GM18507 (cell line): ENCODE data around the gene CREB3L2.
"Not testable (repeated sequence)": the region's sequence is repeated elsewhere in the genome, so short reads cannot be mapped to it uniquely, and the experiment has no call there.

Experiments
- DNase-seq: peaks from one replicate; pipeline ENCODE4 v3.0.0; 2011; ENCODE audit warnings: low read depth; ENCODE audit not compliant: insufficient read length; ENCODE audit errors: extremely low spot score
- FAIRE-seq: peaks from 2 replicates; lab custom pipeline; 2011; peaks lifted over from hg19 to GRCh38; lab: Jason Lieb, UNC

CREB3L2 gene

DNA sequence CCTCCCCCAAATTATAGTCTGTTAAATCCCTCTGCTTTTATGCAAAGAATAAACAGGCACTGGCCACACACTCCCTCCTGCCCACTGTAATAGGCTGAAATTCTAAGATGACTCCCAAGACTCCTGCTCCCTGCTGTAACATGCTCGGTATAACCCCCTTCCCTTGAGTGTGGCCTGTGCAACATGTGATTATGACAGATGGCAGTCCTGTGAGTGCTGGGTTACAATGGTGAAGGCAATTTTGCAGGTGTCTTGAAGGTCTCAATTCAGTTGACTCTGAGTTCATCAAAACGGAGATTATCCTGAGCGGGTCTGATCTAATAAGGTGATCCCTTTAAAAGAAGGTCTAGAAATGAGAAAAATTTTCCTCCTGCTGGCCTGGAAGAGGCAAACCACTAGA, 55.9 kb downstream of the CREB3L2 start:
- DNase-seq (no peak), FAIRE-seq (no peak)

DNA sequence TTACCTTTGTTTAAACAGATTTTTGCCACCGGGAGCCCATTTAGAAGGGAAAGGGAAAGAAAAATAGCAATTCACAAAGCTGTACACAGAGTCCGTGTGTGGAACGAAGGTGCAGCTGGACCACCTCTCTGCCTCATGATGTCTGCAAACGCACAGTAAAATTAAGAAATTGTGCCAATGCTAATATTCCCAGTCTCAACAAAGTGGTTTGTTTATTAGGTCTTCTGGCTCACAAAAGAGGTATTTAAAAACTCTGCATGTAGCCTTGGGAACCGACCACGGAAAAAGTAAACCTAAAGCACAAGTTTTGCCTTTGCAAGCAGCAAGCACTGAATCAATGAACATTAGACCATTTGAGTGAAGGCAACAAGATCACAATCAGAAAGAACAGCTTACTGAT, 57.7 kb downstream of the CREB3L2 start:
- no peak for DNase-seq
- no peak for FAIRE-seq

DNA sequence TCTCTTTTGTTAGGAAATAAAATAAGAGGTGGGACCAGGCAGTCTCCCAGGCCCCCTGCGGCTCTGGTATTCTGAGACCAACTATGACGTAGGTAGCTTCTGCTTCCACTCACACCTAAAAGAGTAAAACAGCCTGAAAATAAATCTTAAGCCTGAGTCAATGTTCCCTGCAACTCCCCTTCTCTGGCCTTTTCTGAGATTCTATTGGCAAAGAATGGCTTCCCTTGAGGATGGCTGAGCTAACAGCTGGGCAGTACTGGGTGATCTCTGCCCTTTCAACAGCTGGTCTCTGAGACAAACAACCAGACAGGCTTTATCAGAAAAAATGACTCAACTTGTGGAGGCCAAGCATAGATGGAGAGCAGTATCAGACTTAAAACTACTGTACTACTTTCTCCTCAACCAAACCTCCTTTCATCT, 58.7 kb downstream of the CREB3L2 start:
- FAIRE-seq (no peak), DNase-seq (no peak)

- FAIRE-seq, result no peak
Measured at GRCh38 chr7:137942484-137943115, 59.3 kb downstream of the CREB3L2 start.

GRCh38 chr7:137940656-137941518, 61.0 kb downstream of the CREB3L2 start:
- FAIRE-seq (no peak), DNase-seq (no peak)

More at GRCh38 chr7:137942484-137943115, 59.3 kb downstream of the CREB3L2 start:
- no peak for DNase-seq

DNA sequence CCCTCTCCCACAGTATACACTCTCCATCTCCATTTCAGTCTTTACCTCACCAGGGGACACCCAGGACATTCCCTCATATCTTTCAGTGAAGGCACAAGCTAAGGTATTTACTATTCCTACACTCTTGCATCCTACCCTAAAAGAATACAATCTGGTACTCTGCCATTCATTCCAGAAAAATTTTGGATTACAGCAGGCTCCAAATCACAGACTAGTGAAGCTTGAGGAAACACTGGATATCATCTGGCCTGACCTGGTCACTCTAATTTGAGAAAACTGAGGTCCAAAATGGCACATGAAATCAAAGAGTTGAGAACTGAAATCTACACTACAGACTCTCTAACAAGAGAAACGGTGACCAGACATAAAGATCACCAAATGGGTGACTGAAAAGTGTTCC, 61.7 kb downstream of the CREB3L2 start:
- no peak for DNase-seq
- FAIRE-seq, result no peak

DNA sequence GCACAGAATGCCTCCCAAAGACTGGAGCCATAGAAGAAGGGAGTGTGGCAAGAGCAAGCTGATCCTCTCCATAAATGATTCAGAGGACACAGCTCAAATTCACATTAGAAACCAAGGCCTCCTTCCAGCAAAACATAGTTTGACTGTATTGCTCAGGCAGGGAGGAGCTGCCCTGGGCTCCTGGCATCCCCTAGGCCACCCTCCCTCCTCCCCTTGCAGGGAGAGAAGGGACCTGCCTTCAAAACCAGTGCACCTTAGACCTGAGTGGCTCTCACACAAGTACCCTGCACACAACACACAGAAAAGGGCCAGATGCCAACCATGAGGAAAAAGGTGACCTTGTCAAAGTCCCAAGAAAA, 64.7 kb downstream of the CREB3L2 start:
- FAIRE-seq (no peak), DNase-seq (no peak)

DNA sequence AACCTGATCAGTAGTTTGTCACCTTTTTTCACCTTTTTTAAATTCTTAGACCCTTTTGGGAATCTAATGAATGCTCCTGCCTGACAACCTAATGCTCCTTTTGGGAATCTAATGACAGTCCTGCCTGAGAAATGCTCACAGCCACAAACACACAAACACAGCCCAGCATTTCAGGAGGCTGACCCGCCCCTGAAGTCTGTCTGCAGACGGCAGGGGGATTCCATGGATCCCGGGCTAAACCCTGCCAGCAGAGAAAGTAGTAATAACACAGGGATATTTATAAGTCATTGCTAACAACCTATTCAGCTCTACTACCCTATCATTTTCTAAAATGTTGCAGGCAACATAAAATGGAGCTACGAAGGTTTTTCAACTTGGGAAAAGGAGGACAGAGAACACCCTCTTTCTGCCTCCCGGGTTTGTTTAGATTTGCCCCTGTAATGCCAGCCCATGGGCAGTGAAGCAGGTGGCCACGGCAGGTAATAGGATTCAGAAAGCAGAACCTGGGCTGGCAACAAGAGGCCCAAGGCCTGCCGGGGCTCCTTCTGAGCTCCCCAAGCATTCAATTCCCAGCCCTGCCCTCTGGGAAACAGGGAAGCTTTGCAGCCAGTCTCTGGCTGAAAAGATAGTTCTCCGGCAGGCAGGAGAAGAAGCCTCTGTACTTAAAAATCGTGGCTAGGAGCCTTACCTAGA, 65.2 kb downstream of the CREB3L2 start:
- no peak for FAIRE-seq

DNA sequence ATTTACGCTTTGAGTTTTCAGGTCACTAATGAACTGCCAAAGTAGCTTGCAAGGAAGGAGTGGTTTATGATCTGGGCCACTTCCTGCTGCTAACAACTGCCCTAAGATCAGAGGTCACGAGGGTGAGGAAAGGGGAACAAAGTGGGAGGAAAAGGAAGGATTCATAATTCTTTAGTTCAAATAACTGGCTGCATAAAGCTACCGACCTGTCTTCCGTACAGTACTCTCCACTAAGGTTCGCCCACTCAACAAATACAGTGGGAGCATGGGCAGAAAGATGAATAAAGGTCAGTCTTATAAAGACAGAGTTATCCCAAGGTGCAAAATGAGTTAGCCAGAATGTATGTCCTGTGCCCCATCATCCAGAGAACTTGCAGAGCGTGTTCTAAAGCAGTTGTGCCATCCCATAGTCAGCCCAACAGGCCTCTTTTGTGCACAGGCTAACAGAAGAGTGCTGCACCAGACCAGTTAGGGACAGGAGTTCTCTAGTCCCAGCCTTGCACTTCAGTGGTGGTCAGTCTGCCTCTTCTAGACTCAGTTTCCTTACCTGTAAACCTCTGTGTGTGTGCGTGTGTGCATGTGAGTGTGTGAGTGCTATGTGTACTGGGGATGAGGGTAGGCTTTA, 65.9 kb downstream of the CREB3L2 start:
- DNase-seq (no peak), FAIRE-seq (no peak)

More for the DNA sequence above, 65.2 kb downstream of the CREB3L2 start:
- no peak for DNase-seq

GRCh38 chr7:137934941-137935883, 66.7 kb downstream of the CREB3L2 start:
- peak; percentile 75 for FAIRE-seq
- no peak for DNase-seq

DNA sequence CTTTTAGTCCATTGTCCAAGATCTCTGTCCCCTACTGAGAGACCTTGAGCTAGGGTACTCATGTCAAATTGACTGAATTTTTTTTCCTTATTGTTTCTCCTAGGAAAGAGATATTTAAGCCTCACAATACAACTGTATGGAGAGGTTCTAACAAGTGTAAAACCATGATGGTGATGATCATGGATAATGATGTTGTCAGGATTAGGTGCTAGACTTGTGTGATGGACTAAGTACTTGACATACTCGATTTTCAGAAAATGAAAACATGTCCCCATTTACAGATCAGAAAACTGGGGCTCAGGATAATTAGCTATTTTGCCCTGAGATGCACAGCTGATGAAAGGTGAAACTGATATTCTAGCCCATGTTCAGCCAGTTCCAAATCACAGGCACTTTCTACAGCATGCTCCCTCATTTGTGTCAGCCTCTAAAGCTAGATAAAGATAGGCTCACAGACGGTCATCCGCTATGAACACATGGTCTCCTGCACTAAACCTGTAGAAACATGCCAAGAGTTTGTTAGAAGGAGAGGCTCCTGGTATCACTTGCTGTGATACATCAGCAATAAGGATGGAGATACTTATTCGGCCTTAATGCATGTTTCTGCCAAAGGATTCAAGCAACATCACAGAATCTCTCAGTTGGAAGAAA, 67.6 kb downstream of the CREB3L2 start:
- DNase-seq (no peak), FAIRE-seq (no peak)

DNA sequence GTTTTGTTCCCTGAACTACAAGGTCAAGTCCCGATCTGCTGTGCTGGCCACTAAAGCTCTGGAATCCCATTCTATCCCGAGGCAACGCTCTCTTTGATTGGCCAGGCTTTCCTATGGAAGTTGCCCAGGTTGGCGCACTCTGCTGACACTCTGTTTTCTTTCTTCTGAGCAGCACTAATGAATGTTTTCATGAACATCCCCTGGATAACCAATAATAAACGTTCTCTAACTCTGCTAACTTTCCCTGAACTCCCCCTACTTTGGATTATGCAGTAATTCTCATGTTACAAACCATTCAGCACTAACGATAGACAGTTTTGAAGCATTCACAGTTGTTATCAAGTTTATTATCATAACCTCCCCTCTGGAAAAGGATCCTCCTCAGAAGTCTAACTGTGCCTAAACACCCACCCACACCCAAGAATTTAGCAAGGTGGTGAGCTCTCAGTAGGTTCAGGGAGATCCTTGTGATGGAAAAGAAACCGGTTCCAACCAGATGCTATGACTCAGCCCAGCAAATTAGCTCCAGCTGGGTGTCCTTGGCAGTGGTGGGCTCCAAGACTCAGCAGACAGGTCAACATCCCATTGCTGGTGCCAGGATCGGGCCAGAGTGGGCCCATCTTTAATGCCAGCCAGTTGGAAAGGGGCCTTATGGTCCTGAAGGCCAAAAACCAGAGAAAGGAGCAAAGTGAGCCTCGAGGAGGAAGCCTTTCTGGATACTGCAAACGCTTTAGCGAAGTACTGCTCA, 68.4 kb downstream of the CREB3L2 start:
- DNase-seq (no peak), FAIRE-seq (no peak)

- DNase-seq (no peak), FAIRE-seq (no peak)
Measured at GRCh38 chr7:137932881-137933269, 69.0 kb downstream of the CREB3L2 start.

DNA sequence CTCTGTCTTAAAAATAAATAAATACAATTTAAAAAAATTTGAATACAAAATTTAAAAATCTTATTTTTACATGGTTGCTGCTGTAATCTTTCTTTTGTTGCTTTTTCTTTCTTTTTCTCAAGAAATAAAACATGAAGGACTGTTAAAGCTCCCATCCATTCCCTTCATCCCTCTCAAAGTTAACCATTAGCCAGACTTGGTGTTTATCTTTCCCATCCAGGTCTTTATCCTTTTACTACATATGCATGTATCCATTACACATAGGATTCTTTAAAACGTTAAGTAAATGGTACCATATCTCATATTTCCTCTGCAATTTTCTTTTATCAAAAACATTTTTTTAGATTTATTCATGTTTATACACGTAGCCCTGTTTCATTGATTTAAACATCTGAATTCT, 70.1 kb downstream of the CREB3L2 start:
- FAIRE-seq (no peak), DNase-seq (no peak)

GRCh38 chr7:137930581-137930980, 71.3 kb downstream of the CREB3L2 start:
- FAIRE-seq (no peak), DNase-seq (no peak)

DNA sequence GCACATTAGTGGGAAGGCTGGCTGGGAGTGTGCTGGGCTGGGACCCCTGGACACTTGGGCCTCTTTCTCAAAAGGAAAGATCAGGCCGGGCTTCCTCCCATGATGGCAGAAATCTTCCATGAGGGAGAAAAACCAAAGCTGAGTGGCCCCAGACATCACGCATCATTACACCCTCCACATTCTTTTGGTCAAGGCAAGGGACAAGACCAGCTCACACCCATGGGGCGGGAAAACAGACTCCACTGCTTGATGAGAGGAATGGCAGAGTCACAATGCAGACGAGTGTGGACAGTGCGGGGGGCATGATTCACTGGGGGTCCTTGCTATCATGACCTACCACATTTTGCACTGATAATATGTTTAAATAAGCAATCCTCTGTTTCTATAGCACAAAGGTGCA, 73.3 kb downstream of the CREB3L2 start:
- DNase-seq (no peak), FAIRE-seq (no peak)

DNA sequence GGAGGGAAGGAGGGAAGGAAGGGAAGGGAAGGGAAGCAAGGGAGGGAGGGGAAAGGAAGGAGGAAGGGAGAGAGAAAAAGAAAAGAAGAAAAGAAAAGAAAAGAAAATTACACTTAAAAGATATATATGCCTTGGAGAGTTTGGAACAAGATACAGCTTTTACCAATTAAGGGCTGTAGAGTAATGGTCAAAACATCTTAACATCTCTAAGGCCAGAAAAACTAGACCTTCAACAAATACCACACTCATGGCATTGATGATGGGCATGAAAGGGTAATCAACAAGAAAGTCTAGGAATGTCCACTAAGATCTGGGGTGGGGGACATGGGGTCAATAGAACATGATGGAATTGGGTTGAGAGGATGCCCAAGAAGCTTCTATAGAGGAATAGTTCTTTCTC, 74.5 kb downstream of the CREB3L2 start:
- DNase-seq (no peak), FAIRE-seq (no peak)

- not testable (repeated sequence) for FAIRE-seq, DNase-seq
Measured at GRCh38 chr7:137926206-137926605, 75.7 kb downstream of the CREB3L2 start.
